HG02885 (cell line): ENCODE results near the gene METRNL.

Experiments
- ATAC-seq: cut with Tn5 transposase; IDR thresholded peaks from one replicate; pipeline ENCODE4 v1.9.1; 2021; ENCODE audit warnings: mild to moderate bottlenecking; ENCODE audit not compliant: unreplicated experiment, poor library complexity

The METRNL gene

DNA sequence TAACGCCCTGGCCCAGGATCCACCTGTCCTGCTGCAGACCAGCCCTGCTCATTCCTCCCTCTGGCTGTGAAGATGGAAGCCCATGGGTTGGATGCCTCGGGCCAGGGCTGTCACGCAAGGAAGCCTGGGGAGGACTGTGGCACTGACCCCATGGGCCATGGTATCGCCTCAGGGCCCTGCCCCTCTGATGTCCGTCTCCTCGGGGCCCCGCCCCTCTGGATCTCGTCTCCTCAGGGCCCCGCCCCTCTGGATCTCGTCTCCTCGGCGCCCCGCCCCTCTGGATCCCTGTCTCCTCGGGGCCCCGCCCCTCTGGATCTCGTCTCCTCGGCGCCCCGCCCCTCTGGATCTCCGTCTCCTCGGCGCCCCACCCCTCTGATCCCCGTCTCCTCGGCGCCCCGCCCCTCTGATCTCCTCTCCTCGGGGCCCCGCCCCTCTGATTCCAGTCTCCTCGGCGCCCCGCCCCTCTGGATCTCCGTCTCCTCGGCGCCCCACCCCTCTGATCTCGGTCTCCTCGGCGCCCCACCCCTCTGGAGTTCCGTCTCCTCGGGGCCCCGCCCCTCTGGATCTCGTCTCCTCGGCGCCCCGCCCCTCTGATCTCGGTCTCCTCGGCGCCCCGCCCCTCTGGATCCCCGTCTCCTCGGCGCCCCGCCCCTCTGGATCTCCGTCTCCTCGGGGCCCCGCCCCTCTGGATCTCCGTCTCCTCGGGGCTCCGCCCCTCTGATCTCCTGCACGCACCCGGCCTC is 24.0 kb downstream of the METRNL start:
- ATAC-seq: no peak

DNA sequence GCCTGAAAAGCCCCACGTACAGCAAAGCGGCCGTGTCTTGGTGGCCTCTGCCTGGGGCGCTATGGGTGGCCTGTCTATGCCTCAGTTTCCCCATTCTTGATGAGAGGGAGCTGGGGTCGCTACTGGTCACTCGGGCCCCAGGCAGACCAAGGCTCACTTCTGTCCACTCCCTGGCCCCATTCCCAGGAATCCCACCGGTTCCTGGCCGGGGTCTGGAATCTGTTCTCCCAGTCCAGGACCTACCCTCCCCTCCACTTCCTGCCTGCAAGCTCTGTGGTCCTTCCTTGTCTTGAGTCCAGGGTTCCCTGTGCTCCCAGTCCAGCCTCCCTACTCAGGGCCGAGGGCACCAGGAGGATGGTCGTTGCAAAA is 24.5 kb downstream of the METRNL start:
- ATAC-seq: no peak

DNA sequence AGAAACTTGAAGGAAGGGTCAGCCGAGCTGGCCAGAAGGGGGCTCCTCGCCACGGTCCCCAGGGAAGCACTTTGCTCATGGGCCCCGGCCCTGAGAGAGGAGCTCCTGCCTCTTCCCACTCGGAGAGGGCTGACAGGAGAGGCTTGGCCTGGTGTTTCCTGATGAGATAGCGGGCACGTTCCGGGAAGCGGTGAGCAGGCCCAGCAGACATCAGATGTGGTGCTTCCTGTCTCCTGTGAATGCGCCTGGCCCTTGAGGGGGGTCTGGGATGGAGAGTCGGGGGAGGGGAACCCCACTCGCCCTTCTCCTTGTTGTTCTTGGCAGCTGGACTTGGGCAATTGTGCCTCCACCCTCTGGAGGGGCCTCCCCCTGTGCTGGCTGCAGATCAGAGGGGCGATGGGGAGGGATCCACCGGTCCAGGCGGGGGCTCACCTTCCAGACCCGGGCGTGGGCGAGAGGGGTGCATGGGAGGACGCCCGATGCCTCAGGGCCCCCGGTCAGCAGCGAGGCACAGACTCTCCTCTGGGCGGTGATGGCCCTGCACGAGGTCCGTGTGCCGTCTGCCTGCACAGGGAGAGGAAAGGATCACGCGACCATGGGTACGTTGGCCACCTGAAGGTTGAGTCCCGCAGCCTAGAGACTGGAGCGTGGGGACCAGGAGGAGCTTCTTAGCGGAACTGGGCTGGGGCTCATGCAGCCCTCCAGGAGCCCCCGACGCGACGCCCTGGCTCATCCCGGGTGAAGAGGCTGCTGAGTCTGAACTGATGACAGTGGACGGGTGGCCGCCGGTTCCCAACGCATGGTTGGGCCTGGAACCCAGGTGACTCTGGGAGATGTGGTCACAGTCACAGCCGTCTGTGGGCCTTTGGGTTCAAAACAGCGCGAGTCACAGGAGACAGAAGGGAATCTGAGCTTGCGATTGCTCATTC is 25.4 kb downstream of the METRNL start:
- ATAC-seq: no peak

DNA sequence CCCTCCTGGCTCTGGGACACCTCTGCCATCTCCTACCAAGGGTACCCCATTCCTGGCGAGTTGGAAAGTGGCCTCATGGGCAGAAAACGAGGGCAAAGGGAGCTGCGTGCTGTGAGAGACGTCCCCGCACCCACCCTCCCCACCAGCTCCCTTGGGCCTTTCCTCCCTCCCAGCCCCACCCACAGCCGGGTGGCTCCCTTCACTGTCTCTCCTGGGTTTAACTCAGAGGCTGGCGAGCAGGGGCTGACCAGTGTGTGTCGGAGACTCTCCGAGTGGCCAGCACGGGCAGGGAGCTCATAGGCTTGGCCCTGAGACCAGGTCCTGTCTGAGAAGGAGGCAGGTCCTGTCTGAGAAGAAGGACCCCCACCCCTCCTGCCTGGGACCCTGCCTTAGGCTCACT is 26.1 kb downstream of the METRNL start:
- ATAC-seq: no peak

DNA sequence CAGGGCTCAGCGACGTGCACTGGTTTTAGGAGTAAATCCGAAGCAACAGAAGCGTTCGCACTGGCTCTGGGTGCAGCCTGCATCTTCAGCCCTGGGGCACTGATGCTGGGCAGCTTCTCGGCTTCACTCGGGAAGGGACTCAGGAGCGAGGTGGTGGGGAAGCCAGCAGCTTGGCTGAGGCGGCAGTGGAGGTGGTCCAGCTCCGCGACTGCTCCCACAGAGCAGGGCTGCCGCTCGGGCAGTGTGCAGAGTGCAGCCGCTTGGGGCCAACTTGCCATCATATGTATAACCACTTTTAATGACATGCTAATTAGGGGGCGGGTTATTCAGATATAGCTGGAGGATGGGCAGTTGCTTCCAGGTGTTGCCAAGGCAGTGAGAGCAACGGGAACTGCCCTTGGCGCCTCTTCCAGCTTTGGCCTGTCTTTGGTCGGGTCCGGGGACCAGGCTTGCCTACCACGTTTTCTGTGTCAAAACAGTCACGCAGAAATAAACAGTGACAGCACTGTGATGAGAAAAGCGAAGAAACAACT is 26.7 kb downstream of the METRNL start:
- no peak for ATAC-seq

DNA sequence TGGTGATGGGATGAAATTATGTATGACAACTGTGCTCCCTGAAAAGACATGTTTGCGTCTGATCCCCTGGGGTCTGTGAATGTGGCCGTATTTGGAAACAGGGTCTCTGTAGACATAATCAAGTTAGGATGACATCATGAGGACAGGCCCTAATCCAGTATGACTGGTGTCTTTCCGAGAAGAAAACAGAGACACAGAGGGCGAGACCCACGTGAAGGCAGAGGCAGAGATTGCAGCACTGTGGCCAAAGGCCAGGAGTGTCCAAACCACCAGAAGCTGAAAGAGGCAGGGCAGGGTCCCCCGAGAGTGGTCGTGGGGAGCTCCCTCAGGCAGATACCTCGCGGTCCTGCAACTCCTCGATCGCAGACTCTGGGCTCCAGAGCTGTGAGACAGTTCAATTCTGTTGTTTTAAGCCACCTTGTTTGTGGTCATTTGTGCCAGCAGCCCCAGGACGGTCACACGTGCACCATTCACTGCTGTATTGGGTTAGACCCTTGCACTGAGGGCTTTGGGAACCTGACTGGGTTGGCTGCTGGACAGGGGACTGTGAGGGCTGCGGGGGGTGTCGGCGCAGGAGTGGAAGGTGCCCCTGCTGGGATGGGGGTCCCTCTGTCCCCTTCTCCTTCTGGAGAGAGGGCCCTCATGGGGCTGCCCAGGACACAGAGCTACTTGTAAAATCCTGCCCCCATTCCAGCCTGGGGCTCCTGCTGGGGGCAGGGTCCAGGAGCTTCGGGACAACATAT is 27.7 kb downstream of the METRNL start:
- ATAC-seq: no peak

DNA sequence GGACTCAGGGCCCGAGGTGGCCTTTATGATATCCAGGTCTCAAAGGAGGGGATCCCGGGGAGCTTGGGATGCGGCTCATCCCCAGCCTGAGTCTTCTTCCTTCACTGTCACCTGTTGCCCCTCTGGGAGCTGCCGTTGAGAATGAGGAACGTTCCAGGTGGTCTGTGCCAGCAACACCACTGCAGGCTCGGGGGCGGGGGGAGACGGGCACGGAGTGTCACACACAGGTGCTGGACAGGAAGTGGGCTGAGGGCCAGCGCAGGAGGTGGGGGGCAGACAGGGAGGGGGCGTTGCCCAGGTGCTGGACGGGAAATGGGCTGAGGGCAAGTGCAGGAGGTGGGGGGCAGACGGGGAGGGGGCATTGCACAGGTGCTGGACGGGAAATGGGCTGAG is 28.2 kb downstream of the METRNL start:
- ATAC-seq: no peak

DNA sequence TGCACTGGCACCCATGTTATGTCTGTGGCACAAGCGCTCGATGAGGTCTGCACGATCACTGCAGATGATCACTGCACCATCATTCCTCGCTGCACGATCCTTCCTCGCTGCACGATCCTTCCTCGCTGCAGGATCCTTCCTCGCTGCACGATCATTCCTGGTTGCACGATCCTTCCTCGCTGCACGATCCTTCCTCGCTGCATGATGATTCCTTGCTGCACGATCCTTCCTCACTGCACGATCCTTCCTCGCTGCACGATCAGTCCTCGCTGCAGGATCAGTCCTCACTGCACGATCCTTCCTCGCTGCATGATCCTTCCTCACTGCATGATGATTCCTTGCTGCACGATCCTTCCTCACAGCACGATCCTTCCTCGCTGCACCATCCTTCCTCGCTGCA is 29.3 kb downstream of the METRNL start:
- ATAC-seq: no peak

DNA sequence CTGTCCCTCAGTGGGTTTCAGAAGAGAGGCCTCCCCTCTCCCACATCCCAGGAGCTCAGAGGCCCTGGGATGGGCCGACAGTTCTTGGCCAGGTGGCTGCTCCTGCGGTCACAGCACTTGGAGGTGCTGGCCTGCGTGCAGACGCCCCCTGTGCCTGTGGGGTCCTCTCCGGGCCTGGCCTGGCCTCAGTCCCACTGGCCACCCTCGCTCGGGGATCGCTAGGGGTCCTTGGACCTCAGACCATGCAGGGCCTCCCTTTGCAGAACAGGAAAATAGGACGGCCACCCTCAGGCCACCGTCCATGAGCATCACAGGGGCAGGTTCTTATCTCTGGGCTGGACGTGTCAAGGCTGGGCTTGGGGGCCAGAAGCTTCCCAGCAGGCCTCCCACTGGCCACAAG is 30.0 kb downstream of the METRNL start:
- no peak for ATAC-seq

DNA sequence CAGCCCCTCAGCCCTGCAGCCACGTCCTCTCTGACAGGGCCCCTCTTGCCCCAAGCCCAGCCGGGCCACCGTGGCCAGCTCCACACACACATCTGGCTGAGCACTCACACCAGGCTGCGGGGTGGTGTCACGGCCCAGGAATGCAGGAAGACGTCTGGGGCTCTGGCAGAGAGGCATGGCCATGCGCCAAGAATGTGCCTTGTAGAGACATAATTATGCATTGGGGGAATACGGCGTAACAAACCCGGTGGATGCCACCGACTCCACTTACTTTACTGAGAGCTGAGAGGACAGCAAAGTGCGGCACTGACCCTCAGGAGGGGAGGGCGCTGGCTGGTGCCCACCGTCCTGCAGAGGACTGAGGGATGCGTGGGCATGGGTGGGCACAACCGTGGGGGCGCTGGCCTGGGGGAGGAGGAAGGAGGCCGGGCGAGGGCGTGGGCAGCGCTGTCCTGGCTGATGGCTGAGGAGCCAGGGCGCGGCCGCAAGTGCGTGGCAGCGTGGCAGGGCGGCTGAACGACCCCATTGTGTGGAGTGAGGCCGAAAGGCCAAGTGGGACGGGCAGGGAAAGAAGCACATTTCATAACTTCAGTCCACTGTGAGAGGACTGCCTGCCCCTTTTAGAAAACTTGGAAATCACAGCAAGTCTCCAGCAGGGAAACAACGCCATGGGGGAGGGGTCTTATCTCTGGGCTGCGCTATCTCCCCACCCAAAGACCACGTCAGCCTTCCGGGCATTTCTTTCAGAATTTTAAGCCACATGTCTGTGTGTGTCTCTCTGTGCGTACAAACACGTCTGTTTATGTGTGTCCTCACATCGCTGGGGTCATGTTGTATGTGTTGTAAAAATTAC is 30.6 kb downstream of the METRNL start:
- ATAC-seq: no peak

DNA sequence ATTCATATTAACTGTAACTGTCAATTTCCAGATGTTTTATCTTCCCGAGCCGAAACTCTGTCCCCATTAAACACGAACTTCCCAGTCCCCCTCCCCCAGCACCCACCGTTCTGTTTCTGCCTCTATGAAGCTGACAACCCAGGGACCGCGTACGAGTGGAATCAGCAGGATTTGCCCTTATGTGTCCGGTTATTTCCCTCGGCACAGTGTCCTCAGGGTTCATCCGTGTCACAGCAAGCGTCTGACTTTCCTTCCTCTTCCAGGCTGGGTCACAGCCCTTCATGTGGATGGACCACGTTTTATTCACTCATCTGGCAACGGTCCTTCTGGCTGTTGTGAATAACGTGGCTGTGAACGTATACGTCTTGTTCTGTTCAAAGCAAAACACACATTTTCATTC is 31.3 kb downstream of the METRNL start:
- ATAC-seq: no peak

DNA sequence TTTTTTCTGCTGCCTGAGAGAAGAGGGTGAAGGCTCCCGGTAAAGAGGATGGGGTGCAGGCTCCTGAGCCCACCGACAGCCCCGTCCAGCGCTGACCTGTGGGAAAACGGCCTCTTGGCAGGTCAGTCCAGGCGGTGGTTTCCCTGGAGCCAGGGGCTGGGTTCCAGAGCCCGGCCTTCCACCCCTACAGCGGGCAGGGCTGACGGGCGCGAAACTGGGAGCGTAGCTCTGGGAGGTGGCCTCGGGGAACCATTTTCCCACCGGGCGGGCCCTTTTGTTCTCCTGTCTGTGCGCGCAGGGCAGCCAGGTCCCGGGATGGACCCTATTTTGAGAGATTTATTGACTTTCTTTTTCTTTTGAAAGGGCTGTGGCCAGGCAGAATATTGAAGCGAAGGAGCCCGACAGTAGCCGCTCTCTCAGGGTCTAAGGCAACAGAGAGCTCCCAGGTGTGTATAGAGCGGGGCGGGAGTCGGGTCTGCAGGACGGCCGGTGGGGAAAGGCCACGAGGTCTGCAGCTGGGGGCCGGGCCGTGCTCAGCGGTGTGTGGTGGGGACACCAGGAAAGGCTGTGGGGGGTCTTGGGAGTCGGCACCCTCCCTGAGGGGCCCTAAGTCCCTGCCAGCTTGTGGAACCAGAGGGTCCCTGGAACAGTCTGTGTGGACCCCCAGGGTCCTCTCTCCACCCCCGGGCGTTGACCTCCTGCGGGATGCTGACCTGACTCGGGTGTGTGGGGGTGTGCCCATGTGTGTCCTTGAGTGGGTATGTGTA is 32.3 kb downstream of the METRNL start:
- ATAC-seq: no peak

DNA sequence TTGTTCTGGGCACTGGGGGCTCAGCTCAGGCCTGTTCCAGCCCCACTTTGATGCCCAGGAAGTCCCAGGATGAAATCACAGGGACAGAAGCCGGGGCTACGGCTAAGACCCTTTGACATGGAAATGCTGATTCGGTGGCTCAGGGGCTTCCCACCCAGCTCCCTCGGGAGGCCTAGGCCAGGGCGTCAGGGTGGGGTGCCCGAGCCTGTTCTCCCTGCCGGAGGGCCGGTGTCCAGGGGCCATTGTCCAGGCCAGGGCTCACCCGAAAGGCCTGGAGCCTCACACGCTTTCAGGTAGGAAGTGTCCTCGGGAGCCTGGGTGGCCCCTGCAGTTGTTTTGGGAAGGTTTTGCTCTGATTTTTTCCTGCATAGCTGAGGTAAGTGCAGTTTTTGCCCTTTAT is 34.0 kb downstream of the METRNL start:
- ATAC-seq: no peak

DNA sequence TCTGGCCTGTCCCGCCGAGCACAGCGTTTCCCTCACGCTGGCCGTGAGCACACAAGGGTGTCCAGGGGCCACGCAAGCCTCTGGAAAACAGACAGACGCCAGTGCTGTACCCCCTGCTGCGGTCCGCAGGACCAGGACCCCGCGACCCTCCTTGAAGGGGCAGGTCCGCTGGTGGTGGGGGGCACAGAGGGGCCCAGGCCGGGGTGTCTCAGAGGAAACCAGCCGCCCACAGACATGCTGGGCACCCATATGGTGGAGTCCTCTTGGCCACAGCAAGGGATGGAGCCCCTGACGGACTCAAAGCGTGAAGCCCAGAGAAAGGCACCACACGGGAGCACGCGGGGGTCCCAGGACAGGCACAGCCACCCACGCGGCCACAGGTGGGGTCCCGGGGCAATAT is 34.4 kb downstream of the METRNL start:
- ATAC-seq: no peak

DNA sequence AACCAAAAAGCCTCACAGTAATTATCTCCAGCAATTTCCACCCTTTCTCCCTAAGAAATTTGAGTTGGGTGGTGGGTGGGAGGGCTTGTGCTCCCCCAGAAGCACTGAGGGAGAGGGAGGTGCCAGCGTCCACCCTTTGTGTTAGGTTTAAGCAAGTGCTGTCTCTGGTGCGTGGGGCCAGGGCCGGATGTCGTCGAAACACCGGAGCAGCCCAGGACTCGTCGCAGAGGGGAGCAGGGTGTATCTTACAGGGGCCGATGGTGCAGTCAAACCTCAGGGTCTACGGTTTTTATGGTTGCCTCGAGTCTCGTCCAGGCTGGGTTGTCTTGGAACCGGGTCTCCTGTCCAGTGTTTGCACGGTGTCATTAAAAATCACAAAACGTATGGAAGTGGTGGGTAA is 35.3 kb downstream of the METRNL start:
- ATAC-seq: no peak

DNA sequence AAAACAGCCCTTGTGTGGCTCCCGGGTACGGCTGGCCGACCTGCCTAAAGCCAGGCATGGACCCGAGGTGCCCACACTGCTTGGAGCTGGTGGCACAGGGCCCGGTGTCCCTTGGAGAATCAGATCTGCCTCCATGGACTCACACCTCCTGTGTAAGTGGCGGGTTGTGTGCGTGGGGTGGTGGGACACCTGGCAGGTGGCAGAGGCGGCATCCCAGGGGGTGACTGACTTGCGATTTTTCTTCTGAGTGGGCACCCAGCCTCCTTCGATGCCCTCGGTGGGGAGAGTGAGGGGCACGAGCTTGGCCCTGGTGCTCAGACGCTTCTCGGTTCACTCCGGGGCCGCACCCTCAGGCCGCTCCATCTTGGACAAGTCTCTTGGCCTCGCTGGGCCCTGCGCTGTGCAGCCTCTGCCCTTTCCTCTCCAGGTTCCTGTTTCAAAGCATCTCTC is 35.8 kb downstream of the METRNL start:
- no peak for ATAC-seq

DNA sequence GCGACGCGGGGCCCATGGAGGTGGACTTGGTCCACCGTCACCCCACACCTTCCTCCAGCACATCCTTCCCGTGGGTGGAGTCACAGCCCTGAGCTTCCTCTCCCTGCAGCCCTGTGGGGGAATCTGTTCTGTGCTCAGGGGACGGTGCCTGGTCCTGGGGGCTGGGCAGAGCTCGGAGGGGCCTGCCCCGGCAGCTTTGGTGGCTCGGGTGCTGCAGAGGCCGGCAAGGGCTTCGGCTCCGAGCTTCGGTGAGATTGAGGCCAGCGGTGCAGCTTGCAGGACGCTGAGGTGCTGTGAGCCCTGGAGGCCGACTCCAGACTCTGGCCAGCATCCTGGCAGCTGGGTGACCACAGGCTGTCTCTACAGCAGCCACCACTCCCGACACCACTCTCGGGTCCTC is 36.4 kb downstream of the METRNL start:
- ATAC-seq: no peak

DNA sequence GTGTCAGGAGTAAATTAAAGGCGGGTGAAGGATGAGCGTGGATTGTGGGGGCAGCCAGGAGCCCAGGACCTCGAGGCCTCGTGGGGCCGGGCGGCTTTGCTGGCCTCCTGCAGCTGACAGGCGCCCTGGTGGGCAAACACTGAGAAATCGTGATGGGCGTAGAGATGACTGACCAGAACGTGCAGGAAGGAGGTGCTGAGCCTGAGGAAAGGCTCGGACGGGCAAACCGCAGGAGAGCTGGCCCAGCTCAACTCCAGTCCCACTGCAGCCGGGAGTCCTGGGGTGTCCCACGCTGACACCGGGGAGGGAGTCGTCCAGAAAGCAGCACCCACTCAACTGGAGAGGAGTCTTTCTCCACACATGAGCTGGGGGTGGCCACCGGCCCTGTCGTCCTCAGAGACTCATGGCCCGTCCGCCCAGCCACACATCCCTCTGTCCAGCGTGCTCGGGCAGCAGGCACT is 36.9 kb downstream of the METRNL start:
- ATAC-seq: no peak
